H9 (cell line): ENCODE results near the gene CAPZA2. TPM values are rescaled to one million over a fixed set of nuclear protein-coding genes. Genes with fewer than 3 reads are reported as not detected.

Experiments
- DNase-seq: peaks from one replicate; pipeline ENCODE4 v3.0.0-alpha.2; 2017
- H2AFZ ChIP-seq: one replicate; pipeline ENCODE4 v1.6.1; 2013; ENCODE audit warnings: mild to moderate bottlenecking, low read length, control low read depth, moderate library complexity
- H2AK5ac ChIP-seq: 2 replicates; pipeline ENCODE4 v1.6.1; 2013; ENCODE audit warnings: low read length, control low read depth, mixed read lengths; ENCODE audit not compliant: insufficient read length
- H2BK120ac ChIP-seq: one replicate; pipeline ENCODE4 v1.6.1; 2013; ENCODE audit warnings: low read depth, mild to moderate bottlenecking, low read length, control low read depth, inconsistent platforms; ENCODE audit not compliant: poor library complexity, severe bottlenecking
- H2BK12ac ChIP-seq: 2 replicates; pipeline ENCODE4 v1.6.1; 2013; ENCODE audit warnings: low read length, control low read depth, mixed read lengths, low read depth; ENCODE audit not compliant: insufficient read length
- H2BK15ac ChIP-seq: 2 replicates; pipeline ENCODE4 v1.6.1; 2013; ENCODE audit warnings: low read depth, low read length, control low read depth
- H2BK20ac ChIP-seq: one replicate; pipeline ENCODE4 v1.6.1; 2013; ENCODE audit warnings: low read depth, mild to moderate bottlenecking, low read length, control low read depth, inconsistent platforms; ENCODE audit not compliant: poor library complexity, severe bottlenecking
- H2BK5ac ChIP-seq: 2 replicates; pipeline ENCODE4 v1.6.1; 2013; ENCODE audit warnings: low read length, control low read depth, mixed read lengths; ENCODE audit not compliant: insufficient read length
- H3K14ac ChIP-seq: 2 replicates; pipeline ENCODE4 v1.6.1; 2013; ENCODE audit warnings: low read length, control low read depth; ENCODE audit not compliant: insufficient read depth
- H3K18ac ChIP-seq: 2 replicates; pipeline ENCODE4 v1.6.1; 2013; ENCODE audit warnings: low read depth, mild to moderate bottlenecking, mixed read lengths, low read length, control low read depth; ENCODE audit not compliant: insufficient read length
- H3K23ac ChIP-seq: 2 replicates; pipeline ENCODE4 v1.6.1; 2013; ENCODE audit warnings: low read length, control low read depth, mixed read lengths, low read depth; ENCODE audit not compliant: insufficient read length
- H3K23me2 ChIP-seq: 2 replicates; pipeline ENCODE4 v1.6.1; 2013; ENCODE audit warnings: low read depth, mild to moderate bottlenecking, mixed read lengths, low read length, control low read depth; ENCODE audit not compliant: insufficient read length, poor library complexity, severe bottlenecking
- H3K27ac ChIP-seq: 2 replicates; pipeline ENCODE4 v1.5.1; 2013; ENCODE audit warnings: low read length, control low read depth, mixed read lengths, low read depth; ENCODE audit not compliant: insufficient read length
- H3K27me3 ChIP-seq: 2 replicates; pipeline ENCODE4 v1.6.1; 2013; ENCODE audit warnings: low read length, control low read depth, inconsistent platforms; ENCODE audit not compliant: insufficient read depth
- H3K4ac ChIP-seq: 2 replicates; pipeline ENCODE4 v1.6.1; 2013; ENCODE audit warnings: low read depth, mild to moderate bottlenecking, control low read depth, inconsistent platforms, low read length, moderate library complexity
- H3K4me1 ChIP-seq: 2 replicates; pipeline ENCODE4 v1.6.1; 2013; ENCODE audit warnings: low read length, control low read depth, inconsistent platforms; ENCODE audit not compliant: insufficient read depth
- H3K4me2 ChIP-seq: 2 replicates; pipeline ENCODE4 v1.6.1; 2013; ENCODE audit warnings: low read length, control low read depth, mixed read lengths; ENCODE audit not compliant: insufficient read length, insufficient read depth
- H3K56ac ChIP-seq: 2 replicates; pipeline ENCODE4 v1.6.1; 2013; ENCODE audit warnings: low read depth, mild to moderate bottlenecking, mixed read lengths, low read length, control low read depth; ENCODE audit not compliant: insufficient read length
- H3K79me1 ChIP-seq: 2 replicates; pipeline ENCODE4 v1.6.1; 2013; ENCODE audit warnings: low read depth, mild to moderate bottlenecking, moderate library complexity, low read length, control low read depth, inconsistent platforms; ENCODE audit not compliant: insufficient read depth, poor library complexity, severe bottlenecking
- H3K79me2 ChIP-seq: 2 replicates; pipeline ENCODE4 v1.6.1; 2013; ENCODE audit warnings: low read length, control low read depth, inconsistent platforms; ENCODE audit not compliant: insufficient read depth
- H3K9ac ChIP-seq: 2 replicates; pipeline ENCODE4 v1.6.1; 2013; ENCODE audit warnings: low read length, control low read depth, mixed read lengths; ENCODE audit not compliant: insufficient read length; ENCODE audit errors: extremely low read depth
- H3K9me3 ChIP-seq: one replicate; pipeline ENCODE4 v1.6.1; 2013; ENCODE audit warnings: low read depth, low read length, inconsistent platforms; ENCODE audit not compliant: control insufficient read depth
- H3T11ph ChIP-seq: one replicate; pipeline ENCODE4 v1.6.1; 2013; ENCODE audit warnings: mild to moderate bottlenecking, low read length, control low read depth, inconsistent platforms
- H4K20me1 ChIP-seq: one replicate; pipeline ENCODE4 v1.6.1; 2013; ENCODE audit not compliant: control insufficient read depth, insufficient read length, insufficient read depth
- H4K5ac ChIP-seq: 2 replicates; pipeline ENCODE4 v1.6.1; 2013; ENCODE audit warnings: low read depth, mild to moderate bottlenecking, mixed read lengths, low read length, control low read depth; ENCODE audit not compliant: insufficient read length
- H4K8ac ChIP-seq: replicated peaks from 2 replicates; pipeline ENCODE4 v1.6.1; 2013; ENCODE audit warnings: low read length, control low read depth, mixed read lengths, low read depth; ENCODE audit not compliant: insufficient read length
- H4K91ac ChIP-seq: 2 replicates; pipeline ENCODE4 v1.6.1; 2013; ENCODE audit warnings: low read depth, mild to moderate bottlenecking, moderate library complexity, mixed read lengths, low read length, control low read depth; ENCODE audit not compliant: insufficient read length
- H3K27ac Mint-ChIP-seq, 3 experiments: 2 replicates in 2 of 3; 3 replicates in 1 of 3; pipeline ENCODE4 v1.8.0; 2020 to 2021; ENCODE audit warnings: mixed read lengths in 3 of 3, mild to moderate bottlenecking in 1 of 3, moderate library complexity in 1 of 3
- H3K27me3 Mint-ChIP-seq: 2 replicates; pipeline ENCODE4 v1.8.0; 2021; ENCODE audit warnings: low read depth, mild to moderate bottlenecking, moderate library complexity, mixed read lengths
- H3K36me3 Mint-ChIP-seq, 3 experiments: 2 replicates in 2 of 3; 3 replicates in 1 of 3; pipeline ENCODE4 v1.8.0; 2020 to 2021; ENCODE audit warnings: low read depth in 3 of 3, mixed read lengths in 3 of 3; ENCODE audit not compliant: insufficient read depth in 1 of 3
- H3K4me1 Mint-ChIP-seq, 2 experiments: 2 replicates each; pipeline ENCODE4 v1.8.0; 2020; ENCODE audit warnings: mixed read lengths in 2 of 2
- H3K4me3 Mint-ChIP-seq, 2 experiments: 2 replicates in 1 of 2; 3 replicates in 1 of 2; pipeline ENCODE4 v1.8.0; 2020 to 2021; ENCODE audit warnings: mild to moderate bottlenecking in 2 of 2, mixed read lengths in 2 of 2, moderate library complexity in 1 of 2
- H3K9me3 Mint-ChIP-seq, 2 experiments: 2 replicates in 1 of 2; 3 replicates in 1 of 2; pipeline ENCODE4 v1.8.0; 2020; ENCODE audit warnings: mild to moderate bottlenecking in 2 of 2, mixed read lengths in 2 of 2, moderate library complexity in 1 of 2
- CTCF ChIP-seq: fragments of 200-600 bp; sonication (generic); conservative IDR thresholded peaks from 3 replicates; pipeline ENCODE4 v1.8.0; 2021; ENCODE audit warnings: antibody characterized with exemption, mild to moderate bottlenecking
- WGBS: extraction: QIAGEN DNeasy Blood & Tissue Kit; methylation state at CpG from one replicate; pipeline ENCODE4 v1.1.7; 2013; ENCODE audit warnings: missing lambda C conversion rate, low lambda C conversion rate, mixed read lengths; ENCODE audit not compliant: insufficient read length; ENCODE audit errors: extremely low coverage; 5-methylcytosine and 5-hydroxymethylcytosine counted together
- total RNA-seq: library from RNA; stranded (reverse); gene quantifications from 2 replicates; pipeline ENCODE4 v1.2.1, GENCODE V29; 2021

CAPZA2 gene
- total RNA-seq, 1 experiment from 2014 or later = 131 TPM

DNA sequence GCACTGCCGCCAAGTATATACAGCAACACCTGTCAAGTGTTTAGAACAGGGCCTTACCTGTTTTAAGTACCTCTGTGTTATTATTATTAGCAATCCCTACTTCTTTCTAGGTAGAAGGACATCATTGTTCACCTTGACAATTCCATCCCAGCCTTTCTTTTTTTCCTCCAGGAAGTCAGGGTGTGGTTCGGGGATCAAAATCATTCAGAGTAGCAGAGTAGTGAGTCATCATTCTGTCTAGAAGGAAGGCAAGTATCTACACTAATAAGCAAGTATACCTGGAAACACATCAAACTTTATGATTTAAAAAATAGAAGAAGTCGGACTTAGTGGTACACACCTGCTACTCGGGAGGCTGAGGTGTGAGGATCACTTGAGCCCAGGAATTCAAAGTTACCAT, 25.5 kb upstream of the CAPZA2 start:
- H3K4ac ChIP-seq = no peak overlapping the region
- no peaks in the 10 kb centered on the region for H3K79me2 ChIP-seq
- H4K91ac ChIP-seq = no peak overlapping the region
- H3K18ac ChIP-seq = no peak overlapping the region
- H3K9me3 ChIP-seq = no peaks in the 10 kb centered on the region
- H2BK20ac ChIP-seq = no peak overlapping the region
- no peak overlapping the region for H2BK5ac ChIP-seq
- H2BK12ac ChIP-seq = no peak overlapping the region
- no peak overlapping the region for H4K5ac ChIP-seq
- no peak overlapping the region; a peak in 1 of 7 replicates for H3K27ac Mint-ChIP-seq
- H4K8ac ChIP-seq = no peak overlapping the region
- H3K23me2 ChIP-seq = no peaks in the 10 kb centered on the region
- DNase-seq = no peak
- no peak overlapping the region for H3K14ac ChIP-seq
- H2BK15ac ChIP-seq = no peak overlapping the region
- no peak overlapping the region for H3K23ac ChIP-seq
- no peaks in the 10 kb centered on the region for H3K36me3 Mint-ChIP-seq
- no peaks in the 10 kb centered on the region for H3K27me3 Mint-ChIP-seq
- H3K4me1 ChIP-seq = no peaks in the 10 kb centered on the region
- no peak overlapping the region for H3K4me3 Mint-ChIP-seq
- H3K27me3 ChIP-seq = no peaks in the 10 kb centered on the region
- no peak overlapping the region for H3K4me2 ChIP-seq
- no peak overlapping the region for H2AK5ac ChIP-seq
- H3K79me1 ChIP-seq = no peaks in the 10 kb centered on the region
- H3K56ac ChIP-seq = no peak overlapping the region
- H3K9ac ChIP-seq = no peak overlapping the region
- H3K9me3 Mint-ChIP-seq = no peaks in the 10 kb centered on the region
- H2BK120ac ChIP-seq = no peak overlapping the region
- H2AFZ ChIP-seq = no peak overlapping the region
- no CpG with 5 or more reads among the region's 4 CpGs for WGBS
- no peak overlapping the region for H3T11ph ChIP-seq
- no peak for TF ChIP-seq CTCF
- no peak overlapping the region for H3K27ac ChIP-seq
- H4K20me1 ChIP-seq = no peaks in the 10 kb centered on the region
- no peaks in the 10 kb centered on the region for H3K4me1 Mint-ChIP-seq
